Stimulated activated CD8-positive, alpha-beta memory T cell treated with anti-CD3 and anti-CD28 coated beads, Interleukin-15, amount 100 ng/mL, for 24 hours (primary cell): ENCODE data around the gene PCGF2.

Experiments
- DNase-seq: peaks from one replicate; pipeline ENCODE4 v3.0.0-alpha.2; 2020; ENCODE audit warnings: low read depth

PCGF2 gene

DNA sequence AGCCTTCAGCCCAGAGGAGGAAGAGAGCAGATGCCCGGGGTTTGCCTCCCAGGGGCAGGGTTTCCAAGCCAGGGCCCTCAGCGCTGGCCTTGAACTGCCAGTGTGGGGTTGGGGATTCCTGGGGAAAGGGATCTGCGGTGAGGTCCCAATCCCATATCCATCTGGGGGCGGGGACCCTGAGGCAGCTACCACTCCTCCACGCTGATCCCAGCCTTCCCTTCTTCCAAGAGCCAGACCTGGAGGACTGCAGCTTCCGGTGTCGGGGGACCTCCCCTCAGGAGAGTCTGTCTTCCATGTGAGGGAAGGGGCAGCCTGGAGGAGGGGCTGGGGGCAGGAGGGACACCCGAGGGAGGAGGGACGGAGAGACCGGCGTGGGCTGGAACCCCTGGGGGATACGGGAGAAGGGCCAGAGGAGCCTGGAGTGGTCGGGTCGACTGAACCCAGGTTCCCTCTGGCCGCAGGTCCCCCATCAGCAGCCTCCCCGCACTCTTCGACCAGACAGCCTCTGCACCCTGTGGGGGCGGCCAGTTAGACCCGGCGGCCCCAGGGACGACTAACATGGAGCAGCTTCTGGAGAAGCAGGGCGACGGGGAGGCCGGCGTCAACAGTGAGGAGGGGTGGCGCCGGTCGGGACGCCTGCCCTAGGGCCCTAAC lies 28.7 kb downstream of the PCGF2 start:
- DNase-seq: no peak

DNA sequence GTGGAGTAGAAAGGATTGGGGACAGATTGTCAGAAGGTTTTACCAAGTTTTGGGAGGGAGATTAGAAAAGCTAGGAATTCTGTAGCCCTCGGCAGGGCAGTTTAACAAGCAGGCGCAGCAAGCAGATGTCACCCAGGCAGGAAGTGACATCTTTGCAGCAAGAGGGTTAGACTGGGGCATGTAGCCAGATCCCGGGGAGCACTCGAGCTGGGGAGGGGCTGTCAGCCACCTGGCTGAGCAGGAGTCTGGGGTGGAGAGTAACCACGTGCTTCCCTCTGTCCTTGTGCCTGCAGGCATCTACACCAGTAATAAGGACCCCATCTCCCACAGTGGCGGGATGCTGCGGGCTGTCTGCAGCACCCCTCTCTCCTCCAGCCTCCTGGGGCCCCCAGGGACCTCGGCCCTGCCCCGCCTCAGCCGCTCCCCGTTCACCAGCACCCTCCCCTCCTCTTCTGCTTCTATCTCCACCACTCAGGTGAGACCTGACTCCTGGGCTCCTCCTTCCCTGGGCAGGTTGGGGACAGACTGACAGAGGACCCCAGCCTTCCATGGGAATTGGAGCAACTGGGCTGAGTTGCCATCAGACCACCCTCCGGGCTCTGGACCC lies 30.9 kb downstream of the PCGF2 start:
- DNase-seq: no peak

DNA sequence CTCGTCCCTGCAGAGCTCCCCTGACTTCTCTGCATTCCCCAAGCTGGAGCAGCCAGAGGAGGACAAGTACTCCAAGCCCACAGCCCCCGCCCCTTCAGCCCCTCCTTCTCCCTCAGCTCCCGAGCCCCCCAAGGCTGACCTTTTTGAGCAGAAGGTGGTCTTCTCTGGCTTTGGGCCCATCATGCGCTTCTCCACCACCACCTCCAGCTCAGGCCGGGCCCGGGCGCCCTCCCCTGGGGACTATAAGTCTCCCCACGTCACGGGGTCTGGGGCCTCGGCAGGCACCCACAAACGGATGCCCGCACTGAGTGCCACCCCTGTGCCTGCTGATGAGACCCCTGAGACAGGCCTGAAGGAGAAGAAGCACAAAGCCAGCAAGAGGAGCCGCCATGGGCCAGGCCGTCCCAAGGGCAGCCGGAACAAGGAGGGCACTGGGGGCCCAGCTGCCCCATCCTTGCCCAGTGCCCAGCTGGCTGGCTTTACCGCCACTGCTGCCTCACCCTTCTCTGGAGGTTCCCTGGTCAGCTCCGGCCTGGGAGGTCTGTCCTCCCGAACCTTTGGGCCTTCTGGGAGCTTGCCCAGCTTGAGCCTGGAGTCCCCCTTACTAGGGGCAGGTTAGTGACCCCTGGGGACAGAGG lies 31.6 kb downstream of the PCGF2 start:
- no peak for DNase-seq

DNA sequence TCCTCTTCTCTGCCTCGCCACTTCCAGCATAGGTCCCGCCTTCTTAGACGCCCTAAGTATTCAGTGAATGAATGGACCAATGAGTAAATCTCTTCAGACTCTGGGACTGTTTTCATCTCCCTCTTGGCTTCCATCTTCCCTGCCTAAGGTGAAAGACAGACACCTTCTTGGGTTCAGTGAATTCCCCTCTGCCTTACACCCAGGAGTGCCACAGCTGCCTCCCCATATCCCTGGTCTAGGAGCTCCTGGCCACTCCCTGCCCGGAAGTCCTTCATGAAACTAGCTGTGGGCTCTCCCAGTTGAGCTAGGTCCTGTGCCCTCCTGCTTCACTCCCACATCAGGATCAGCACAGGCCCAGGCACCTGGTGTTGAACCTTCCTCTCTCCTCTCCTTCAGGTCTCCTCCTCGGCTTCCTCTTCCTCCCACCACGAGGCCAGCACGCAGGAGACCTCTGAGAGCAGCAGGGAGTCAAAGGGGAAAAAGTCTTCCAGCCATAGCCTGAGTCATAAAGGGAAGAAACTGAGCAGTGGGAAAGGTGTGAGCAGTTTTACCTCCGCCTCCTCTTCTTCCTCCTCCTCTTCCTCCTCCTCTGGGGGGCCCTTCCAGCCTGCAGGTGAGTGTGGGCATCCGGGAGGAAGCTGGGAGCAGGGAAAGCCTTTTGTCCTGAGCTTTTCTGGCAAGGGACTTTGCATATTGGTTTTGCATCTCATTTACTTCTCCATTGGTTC lies 32.8 kb downstream of the PCGF2 start:
- no peak for DNase-seq

DNA sequence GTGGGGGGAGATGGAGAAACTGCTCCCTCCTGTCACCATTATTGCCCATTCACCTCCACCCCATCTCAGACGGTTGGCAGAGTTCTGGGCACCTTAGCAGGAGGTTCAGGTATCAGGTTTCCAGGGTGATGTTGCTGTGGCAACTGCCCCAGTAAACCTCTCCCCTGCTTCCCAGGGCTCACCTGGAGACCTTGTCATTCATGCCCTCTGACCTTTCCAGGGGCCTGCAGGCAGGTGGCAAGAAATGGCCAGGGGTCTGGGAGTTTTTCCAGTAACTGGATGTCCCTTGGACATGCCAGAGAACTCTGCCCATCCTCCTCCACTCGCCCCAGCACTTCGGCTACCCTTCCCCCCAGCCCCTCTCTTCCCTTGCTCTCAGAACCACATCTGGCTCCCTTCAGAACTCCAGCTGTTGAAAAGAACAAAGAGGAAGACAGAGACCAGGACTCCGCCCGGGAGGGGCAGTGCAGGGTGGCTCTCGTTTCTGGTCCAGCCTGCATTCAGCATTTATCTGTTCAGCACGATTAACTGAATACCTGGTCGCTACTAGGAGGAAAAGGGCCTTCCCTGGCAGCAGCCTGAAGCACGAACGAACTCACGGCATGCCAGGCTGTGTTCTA lies 34.6 kb downstream of the PCGF2 start:
- DNase-seq: no peak

DNA sequence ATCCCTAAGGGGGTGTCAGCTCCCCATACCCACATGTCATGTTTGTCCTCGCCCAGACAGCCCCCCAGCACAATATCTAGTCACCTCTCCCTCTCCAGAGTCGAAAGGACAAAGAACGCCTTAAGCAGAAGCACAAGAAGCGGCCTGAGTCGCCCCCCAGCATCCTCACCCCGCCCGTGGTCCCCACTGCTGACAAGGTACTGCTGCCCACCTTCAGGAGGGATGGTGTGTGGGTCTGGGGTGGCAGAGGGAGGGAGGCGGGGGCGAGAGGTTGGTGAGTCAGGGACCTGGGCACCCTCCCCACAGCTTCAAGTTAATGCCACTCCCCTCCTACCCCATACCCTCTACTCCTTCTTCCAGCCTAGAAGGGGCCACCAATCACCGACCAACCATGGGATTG lies 35.5 kb downstream of the PCGF2 start:
- DNase-seq: no peak

DNA sequence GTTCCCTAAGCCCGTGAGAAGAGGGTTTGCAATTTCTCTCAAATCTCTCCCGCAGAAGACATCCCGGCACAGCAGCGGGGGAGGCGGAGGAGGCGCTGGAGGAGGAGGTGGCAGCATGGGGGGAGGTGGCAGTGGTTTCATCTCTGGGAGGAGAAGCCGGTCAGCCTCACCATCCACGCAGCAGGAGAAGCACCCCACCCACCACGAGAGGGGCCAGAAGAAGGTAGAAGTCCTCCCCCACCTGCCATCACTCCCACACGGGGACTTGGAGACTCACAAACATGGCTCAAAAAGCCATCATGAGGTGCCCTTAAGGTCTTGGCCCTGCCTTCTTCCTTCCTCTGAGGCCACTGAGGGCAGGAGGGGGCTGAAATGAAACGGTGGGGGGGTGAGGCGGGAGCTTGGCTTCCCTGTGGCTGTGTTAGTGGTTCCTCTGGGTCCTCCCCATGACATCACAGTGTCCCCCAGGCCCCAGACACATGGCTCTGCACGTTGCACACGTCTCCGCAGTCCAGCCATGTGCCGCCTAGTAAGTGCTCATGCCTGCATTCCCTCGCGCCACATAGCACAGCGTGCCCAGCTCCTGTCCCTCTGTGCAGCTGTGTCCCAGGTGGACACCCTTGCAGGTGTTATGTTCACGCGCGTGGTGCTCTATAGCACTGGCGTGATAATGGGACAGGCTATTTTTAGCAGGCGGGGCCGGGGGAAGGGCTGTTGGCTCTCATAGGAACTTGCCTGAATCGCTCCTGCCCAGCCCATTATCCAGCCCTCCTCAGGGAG lies 36.2 kb downstream of the PCGF2 start:
- no peak for DNase-seq

DNA sequence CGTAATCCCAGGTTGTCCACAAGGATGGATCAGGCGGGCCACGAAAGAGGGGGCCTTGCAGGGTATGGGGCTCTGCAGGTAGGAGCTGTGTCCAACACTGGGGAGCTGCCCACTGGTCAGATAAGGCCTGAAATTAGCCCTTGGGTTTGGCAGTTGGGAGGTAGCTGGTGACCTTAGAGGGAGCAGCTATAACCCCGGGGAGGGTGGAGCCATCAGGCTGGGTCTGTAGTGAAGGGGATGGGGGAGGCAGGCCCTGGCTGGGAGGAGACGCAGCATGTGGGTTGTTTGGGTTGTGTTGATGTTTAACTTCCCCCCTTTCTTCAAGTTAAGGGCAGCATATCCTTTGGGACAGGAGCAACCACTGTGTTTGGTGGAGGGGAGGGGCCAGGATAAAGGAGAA lies 37.2 kb downstream of the PCGF2 start:
- DNase-seq: no peak

DNA sequence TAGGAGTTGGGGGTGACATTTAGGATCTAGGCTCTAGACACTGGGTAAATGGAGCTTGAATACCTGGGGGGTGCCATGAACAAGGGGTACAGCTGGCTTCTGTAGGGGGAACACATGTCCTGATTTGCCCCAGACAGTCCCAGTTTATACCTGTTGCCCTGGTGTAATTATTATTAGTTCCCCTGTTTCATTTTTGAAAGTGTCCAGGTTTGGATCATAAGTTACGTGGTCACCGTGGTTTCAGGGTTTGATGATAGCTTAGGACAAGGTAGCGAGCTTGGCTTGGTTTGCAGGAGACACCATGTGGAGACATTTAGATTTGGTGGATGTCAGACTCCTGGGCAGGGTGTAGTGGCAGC lies 37.6 kb downstream of the PCGF2 start:
- no peak for DNase-seq

DNA sequence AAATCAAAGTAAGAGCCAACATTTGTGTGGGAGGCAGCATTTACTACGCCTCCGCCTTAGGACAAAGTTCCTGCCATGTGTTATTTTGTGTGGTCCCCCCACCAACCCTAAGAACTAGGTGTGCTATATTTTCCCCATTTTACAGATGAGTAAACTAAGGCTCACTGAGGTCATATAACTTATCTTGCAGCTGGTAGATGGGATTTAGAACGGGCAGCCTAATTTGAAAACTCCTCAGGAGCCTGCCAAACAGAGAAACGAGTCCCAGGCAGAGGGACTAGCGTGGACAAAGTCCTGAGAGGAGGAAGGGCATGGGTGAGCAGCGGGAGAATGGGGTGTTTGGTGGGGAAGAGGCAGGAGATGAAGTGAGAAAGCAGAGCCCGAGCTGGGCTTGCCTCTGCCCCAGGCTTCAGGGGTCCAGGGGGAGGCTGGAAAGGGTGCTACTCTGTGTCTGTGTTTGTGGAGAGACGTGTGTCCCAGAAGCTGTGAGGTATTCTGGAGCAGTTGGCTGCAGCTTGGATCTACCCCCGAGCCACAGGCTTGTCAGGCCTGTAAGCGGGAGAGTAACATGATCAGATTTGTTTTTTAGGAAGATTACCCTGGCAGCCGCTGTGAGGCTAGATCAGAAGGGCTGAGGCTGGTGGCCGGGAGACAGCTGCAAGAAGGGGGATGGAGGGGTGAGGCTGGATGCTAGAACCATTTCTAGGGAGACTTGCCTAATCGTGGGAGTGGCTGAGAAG lies 38.1 kb downstream of the PCGF2 start:
- no peak for DNase-seq

DNA sequence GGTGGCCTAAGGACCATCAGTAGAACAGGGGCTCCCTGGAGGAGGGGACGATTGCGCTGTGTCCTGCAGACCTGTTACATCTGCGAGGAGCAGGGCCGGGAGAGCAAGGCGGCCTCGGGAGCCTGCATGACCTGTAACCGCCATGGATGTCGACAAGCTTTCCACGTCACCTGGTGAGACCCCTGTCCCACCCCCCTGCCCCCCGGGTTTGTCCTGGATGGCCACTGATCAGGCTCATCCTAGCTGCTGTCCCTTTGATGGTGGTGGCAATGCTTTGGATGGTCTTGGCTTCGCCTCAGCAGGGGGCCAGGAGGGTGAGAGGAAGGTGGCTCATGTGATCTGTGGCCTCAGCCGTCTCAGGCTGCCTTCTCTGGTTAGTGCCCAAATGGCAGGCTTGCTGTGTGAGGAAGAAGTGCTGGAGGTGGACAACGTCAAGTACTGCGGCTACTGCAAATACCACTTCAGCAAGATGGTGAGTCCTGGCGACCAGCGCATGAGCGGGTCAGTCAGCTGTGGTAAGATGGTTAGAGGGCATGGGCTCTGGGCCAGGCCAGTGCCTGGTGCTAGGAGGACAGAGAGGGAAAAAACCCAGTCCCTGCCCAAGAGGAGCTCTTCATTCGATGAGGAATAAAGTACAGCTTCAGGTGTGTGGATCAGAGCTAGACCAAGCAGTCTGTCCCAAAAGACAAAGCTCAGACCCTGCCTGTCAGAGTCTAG lies 38.9 kb downstream of the PCGF2 start:
- no peak for DNase-seq

DNA sequence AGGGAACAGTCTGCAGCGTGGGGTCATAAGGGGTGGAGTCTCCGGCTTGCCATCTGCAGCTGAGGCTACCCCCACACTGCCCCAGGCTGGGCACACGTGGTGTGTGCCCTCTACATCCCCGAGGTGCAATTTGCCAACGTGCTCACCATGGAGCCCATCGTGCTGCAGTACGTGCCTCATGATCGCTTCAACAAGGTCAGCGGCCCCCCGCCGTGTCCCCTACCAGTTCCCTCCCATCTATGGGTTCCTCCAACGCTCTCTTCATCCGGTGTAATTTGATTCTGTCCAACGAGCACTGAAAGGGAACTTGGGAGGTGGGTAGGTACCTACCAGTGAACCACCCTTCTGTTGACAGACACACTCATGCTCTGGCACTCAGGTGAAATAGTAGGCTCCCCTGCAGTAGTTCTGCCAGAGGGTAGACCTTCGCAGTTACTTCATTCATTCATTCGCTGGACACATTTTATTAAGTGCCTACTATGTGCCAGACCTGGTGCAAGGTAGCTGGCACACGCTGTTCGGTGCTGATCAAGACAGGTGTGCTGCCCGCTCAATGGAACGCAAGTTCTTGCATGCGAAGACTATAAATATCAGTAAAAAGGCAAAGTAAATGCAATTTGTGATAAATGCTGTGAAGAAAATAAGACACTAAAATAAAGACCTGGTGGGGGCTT lies 40.3 kb downstream of the PCGF2 start:
- DNase-seq: no peak

DNA sequence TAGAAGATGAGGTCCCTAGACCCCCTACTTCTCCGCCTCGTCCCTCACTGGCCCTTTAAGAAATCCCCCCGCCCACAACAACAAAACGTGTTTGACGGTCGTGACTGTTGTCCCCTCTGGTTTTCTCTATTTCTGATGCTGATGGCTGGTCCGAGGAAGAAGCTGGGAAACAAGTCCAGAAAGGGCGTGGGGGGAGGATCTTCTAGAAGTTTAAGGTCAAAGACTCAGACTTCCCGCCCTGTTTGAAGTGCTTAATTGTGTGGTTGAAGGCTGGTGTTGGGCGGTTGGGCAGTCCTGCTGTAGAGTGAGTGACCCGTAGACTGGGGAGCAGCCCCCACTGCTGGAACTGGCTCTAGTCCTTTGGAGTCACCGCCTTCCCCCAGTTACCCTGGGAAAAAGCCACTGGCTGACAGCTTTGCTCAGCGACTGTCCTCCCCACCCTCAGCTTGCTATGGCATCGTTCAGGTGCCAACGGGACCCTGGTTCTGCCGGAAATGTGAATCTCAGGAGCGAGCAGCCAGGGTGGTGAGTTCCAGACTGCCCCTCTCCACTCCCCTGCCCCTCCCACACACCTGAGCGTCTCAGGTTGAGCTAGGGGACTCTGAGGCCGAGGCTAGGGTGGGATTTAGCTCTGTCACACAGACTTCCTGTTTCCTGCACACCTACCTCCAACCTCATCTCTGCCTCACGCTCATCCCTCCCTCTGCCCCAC lies 41.5 kb downstream of the PCGF2 start:
- no peak for DNase-seq

DNA sequence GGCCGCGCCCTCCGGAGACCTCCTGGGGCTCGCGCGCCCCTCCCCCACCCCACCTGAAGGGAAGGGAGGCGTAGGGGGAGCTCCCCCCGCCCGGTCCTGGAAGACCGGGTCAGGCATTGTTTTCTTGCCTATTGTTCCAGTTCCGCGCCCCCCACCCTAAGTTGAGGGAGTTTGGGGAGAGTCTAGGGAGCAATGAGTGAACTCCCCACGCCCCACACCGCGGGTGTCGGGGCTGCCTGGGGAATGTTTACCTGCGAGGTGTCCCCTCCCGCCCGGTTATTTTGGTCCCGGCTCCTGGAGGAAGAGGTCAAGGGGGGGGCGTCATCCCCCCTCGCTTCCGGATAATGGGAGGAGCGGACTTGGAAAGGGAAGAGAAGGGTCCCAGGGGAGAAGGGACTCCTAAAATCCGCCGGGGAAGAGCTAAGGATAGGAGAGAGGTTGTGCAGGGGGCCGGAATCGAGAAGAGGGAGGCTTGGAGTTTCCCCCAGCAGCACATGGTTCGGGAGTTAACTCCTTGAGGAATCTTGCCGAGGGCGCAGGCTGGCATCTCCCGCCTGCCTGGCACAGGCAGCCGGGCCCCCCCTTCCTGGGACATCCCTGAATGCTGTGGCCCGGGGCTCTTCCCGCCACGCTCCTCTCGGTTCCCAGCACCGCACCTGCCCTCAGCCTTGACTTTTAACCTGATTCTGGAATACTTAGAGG lies 42.2 kb downstream of the PCGF2 start:
- DNase-seq: no peak

DNA sequence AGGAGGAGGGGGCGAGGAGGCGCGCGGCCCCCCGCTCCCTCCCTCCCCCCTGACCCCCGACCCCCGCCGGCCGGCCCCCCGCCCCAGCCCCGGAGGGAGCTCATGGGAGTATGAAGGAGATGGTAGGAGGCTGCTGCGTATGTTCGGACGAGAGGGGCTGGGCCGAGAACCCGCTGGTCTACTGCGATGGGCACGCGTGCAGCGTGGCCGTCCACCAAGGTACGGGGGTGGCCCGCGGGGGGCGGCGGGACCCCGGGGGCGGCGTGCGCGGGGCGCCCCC lies 42.7 kb downstream of the PCGF2 start:
- no peak for DNase-seq

DNA sequence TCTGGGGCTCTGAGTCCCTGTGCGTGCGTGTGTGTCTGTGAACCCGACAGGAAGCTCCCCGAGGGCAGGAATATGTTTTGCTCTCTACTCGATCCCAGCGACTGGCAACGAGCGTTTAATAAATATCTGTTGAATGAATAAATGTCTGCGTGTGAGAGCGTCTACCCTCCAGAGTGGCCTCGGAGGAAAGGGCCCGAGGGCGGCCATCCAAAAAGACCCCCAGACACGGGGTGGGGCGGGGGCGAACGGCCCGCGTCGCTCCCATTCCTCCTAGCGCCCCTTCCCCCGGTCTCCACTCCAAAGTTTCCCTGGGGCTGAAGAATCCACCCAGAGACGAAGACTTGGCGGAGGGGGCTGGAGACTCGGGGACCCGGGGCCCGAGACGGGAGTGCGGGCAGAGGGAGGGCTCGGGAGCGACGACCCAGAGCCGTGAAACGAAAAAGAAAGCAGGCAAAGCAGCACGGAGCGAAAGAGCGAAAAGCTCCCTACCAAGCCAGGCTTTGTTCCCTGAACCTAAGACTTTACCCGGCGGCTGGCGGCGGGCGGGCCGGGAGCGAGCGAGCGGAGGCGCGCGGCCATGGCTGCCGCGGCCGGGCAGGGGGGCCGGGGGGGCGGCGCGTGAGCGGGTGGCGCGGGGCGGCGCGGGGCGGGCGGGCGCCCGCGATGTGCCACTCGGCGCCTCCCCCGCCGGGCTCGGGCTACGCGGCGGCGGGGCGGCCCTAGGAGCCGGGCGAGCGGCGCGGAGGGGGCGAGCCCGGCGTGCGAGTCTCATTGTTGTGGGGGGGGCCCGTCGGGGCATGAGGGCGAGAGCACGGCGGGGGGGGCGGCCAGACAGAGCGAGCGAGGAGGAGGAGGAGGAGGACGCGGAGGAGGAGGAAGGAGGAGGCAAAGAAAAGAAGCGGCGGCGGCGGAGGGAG lies 43.3 kb downstream of the PCGF2 start, which contains the start of gene MLLT6:
Gene MLLT6 (plus strand): TSS at position 668 of the 917 bp plus-strand sequence. CDS start 360 bp downstream, outside the sequence.
- DNase-seq: peak; percentile 45

DNA sequence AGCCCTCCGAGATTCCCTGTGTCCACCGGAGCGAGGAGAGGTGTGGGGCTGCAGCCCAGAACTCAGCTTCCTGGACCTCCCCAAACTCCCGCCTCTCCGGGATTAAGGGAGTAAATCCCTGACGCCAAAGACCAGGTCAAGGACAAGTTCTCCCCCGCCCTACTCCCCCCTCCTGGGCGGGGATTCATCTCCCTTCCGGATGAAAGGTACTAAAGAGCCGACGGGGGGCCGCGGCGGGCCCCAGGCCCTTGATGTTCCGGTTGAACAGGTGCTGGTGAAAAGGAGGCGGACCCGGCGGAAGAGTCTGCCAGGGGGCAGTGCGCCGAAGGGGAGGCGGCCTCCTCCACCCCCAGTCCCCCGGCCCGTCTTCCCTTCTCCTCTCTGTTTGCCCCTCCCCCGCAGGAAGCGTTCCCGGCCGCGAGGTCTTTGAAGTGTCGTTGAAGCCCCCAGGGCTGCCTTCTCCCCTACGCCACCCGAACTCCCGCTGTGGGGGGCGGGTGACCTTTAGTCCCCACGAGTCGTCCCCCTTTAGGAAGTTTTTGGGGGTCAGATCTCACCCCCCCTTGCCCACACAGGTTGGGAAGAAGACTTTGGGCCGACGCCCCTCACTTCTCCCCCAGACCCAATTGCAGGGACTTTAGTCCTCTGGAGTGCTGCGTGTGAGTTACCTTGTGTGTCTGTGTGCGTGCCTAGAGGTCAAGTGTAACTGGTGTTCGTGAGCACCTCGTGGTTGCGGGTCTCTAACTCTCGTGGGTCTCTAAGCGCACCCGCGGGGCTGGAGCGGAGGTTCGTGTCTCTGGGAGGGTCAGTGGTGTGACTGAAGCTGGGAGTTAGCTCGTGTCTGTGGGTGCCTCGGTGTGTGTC lies 44.2 kb downstream of the PCGF2 start:
- peak; percentile 66 for DNase-seq
